Mesodermal cell (in vitro differentiated cells): ENCODE data around the gene DLX2.

Source experiments
- H3K27ac ChIP-seq: 2 replicates; pipeline ENCODE4 v1.7.0; 2013; ENCODE audit warnings: mild to moderate bottlenecking, low read depth, low read length, moderate library complexity; ENCODE audit not compliant: severe bottlenecking
- H3K36me3 ChIP-seq: 2 replicates; pipeline ENCODE4 v1.7.1; 2013; ENCODE audit warnings: mild to moderate bottlenecking, low read length, moderate library complexity; ENCODE audit not compliant: control insufficient read depth, insufficient read depth
- H3K4me1 ChIP-seq: one replicate; pipeline ENCODE4 v1.7.1; 2013; ENCODE audit warnings: mild to moderate bottlenecking, low read length; ENCODE audit not compliant: insufficient read depth, control insufficient read depth, poor library complexity, severe bottlenecking
- H3K4me3 ChIP-seq: 2 replicates; pipeline ENCODE4 v1.7.0; 2013; ENCODE audit warnings: low read length, control low read depth, mild to moderate bottlenecking; ENCODE audit not compliant: insufficient read depth, poor library complexity, severe bottlenecking; ENCODE audit errors: extremely low read depth
- H3K9me3 ChIP-seq: 2 replicates; pipeline ENCODE4 v1.7.1; 2013; ENCODE audit warnings: mild to moderate bottlenecking, low read length, moderate library complexity; ENCODE audit not compliant: control insufficient read depth
- WGBS, 2 experiments: methylation state at CpG; one replicate each; pipeline ENCODE4 v1.1.5; 2013; ENCODE audit warnings: missing lambda C conversion rate in 2 of 2; ENCODE audit not compliant: insufficient coverage in 2 of 2; 5-methylcytosine and 5-hydroxymethylcytosine counted together

The DLX2 gene

GRCh38 chr2:172086241-172087206 lies 16.2 kb downstream of the DLX2 start:
- Histone ChIP-seq H3K27ac (peak overlapping the region; percentile 33), H3K36me3 (no peaks in the 10 kb centered on the region), H3K4me3 (peak overlapping the region; percentile 46), H3K4me1 (peaks cover 5% of the 10 kb centered on the region), H3K9me3 (no peaks in the 10 kb centered on the region)
- 1% methylated on average over 35 to 41 of the region's 54 CpGs for WGBS, 2 experiments

- 0 to 1% methylated on average over 22 to 23 of the region's 34 CpGs for WGBS, 2 experiments
Measured at GRCh38 chr2:172085460-172086159, 17.1 kb downstream of the DLX2 start, which contains the start of gene DLX1. Gene DLX1 (plus strand): TSS chr2:172085507. CDS start chr2:172085678, 171 bp downstream.

GRCh38 chr2:172084645-172085459 lies 17.8 kb downstream of the DLX2 start:
- WGBS, 2 experiments, result 0 to 1% methylated on average over 34 to 73 of the region's 76 CpGs
- H3K36me3 ChIP-seq, result no peaks in the 10 kb centered on the region
- H3K4me1 ChIP-seq, result peaks cover 5% of the 10 kb centered on the region
- H3K27ac ChIP-seq, result no peak overlapping the region
- H3K4me3 ChIP-seq, result peak overlapping the region; percentile 46
- no peaks in the 10 kb centered on the region for H3K9me3 ChIP-seq

More at GRCh38 chr2:172085460-172086159, 17.1 kb downstream of the DLX2 start, which contains the start of gene DLX1:
- Histone ChIP-seq H3K9me3 (no peaks in the 10 kb centered on the region), H3K4me1 (peaks cover 5% of the 10 kb centered on the region), H3K4me3 (peak within 1 kb of the TSS; percentile 46), H3K36me3 (no peaks in the 10 kb centered on the region), H3K27ac (peak within 1 kb of the TSS; percentile 17)

GRCh38 chr2:172084395-172084644 lies 18.4 kb downstream of the DLX2 start:
- WGBS, 2 experiments, result 0% methylated on average over 8 to 9 of the region's 17 CpGs

GRCh38 chr2:172083628-172084394 lies 18.9 kb downstream of the DLX2 start:
- Histone ChIP-seq H3K4me3 (peak overlapping the region; percentile 46), H3K27ac (no peak overlapping the region)

More at GRCh38 chr2:172084395-172084644, 18.4 kb downstream of the DLX2 start:
- Histone ChIP-seq H3K27ac (no peak overlapping the region), H3K36me3 (no peaks in the 10 kb centered on the region), H3K9me3 (no peaks in the 10 kb centered on the region), H3K4me1 (peaks cover 5% of the 10 kb centered on the region), H3K4me3 (peak overlapping the region; percentile 46)

GRCh38 chr2:172082944-172083627 lies 19.6 kb downstream of the DLX2 start:
- H3K27ac ChIP-seq, result no peak overlapping the region
- H3K4me3 ChIP-seq, result no peak overlapping the region
- 2% methylated on average over 35 to 38 of the region's 42 CpGs for WGBS, 2 experiments

More at GRCh38 chr2:172083628-172084394, 18.9 kb downstream of the DLX2 start:
- Histone ChIP-seq H3K36me3 (no peaks in the 10 kb centered on the region), H3K4me1 (peaks cover 5% of the 10 kb centered on the region), H3K9me3 (no peaks in the 10 kb centered on the region)
- 1 to 3% methylated on average over 8 to 17 of the region's 23 CpGs for WGBS, 2 experiments

GRCh38 chr2:172082105-172082943 lies 20.4 kb downstream of the DLX2 start:
- H3K9me3 ChIP-seq, result no peaks in the 10 kb centered on the region
- H3K4me3 ChIP-seq, result no peak overlapping the region
- H3K36me3 ChIP-seq, result no peaks in the 10 kb centered on the region
- H3K4me1 ChIP-seq, result no peaks in the 10 kb centered on the region
- 0 to 5% methylated on average over 8 of the region's 14 CpGs for WGBS, 2 experiments
- H3K27ac ChIP-seq, result no peak overlapping the region

More at GRCh38 chr2:172082944-172083627, 19.6 kb downstream of the DLX2 start:
- Histone ChIP-seq H3K9me3 (no peaks in the 10 kb centered on the region), H3K36me3 (no peaks in the 10 kb centered on the region), H3K4me1 (peaks cover 4% of the 10 kb centered on the region)

GRCh38 chr2:172081221-172082022 lies 21.3 kb downstream of the DLX2 start:
- no peaks in the 10 kb centered on the region for H3K36me3 ChIP-seq
- H3K4me3 ChIP-seq, result no peak overlapping the region
- 5 to 6% methylated on average over 27 to 29 of the region's 36 CpGs for WGBS, 2 experiments
- H3K4me1 ChIP-seq, result no peaks in the 10 kb centered on the region
- no peaks in the 10 kb centered on the region for H3K9me3 ChIP-seq
- no peak overlapping the region for H3K27ac ChIP-seq
